Neural cell (in vitro differentiated cells): ENCODE results near the gene SDK1. TPM values are rescaled to one million over a fixed set of nuclear protein-coding genes. Genes with fewer than 3 reads are reported as not detected.

Source experiments
- H2AFZ ChIP-seq: fragments of 200-600, 300-800 bp; sonication (generic), shearing (Covaris generic); 2 replicates; pipeline ENCODE4 v1.6.0; 2014; ENCODE audit warnings: low read depth, mild to moderate bottlenecking, antibody characterized with exemption, low read length, moderate library complexity
- H3F3A ChIP-seq: fragments of 200-600 bp; shearing (Covaris generic); 2 replicates; pipeline ENCODE4 v1.6.1; 2016; ENCODE audit warnings: mild to moderate bottlenecking, moderate library complexity, mixed read lengths, antibody characterized with exemption, low read length; ENCODE audit not compliant: insufficient read depth, poor library complexity, severe bottlenecking
- H3K27ac ChIP-seq: fragments of 200-600, 300-800 bp; sonication (generic), shearing (Covaris generic); 2 replicates; pipeline ENCODE4 v1.5.1; 2014; ENCODE audit warnings: mild to moderate bottlenecking, low read length, moderate library complexity
- H3K27me3 ChIP-seq: fragments of 300-800, 200-600 bp; sonication (generic), shearing (Covaris generic); 2 replicates; pipeline ENCODE4 v1.6.0; 2014; ENCODE audit warnings: mild to moderate bottlenecking, low read depth, low read length, moderate library complexity; ENCODE audit not compliant: insufficient read depth
- H3K36me3 ChIP-seq: fragments of 300-800, 200-600 bp; sonication (generic), shearing (Covaris generic); 2 replicates; pipeline ENCODE4 v1.5.1; 2014; ENCODE audit warnings: mild to moderate bottlenecking, antibody characterized with exemption, low read length, moderate library complexity; ENCODE audit not compliant: insufficient read depth
- H3K4me2 ChIP-seq: fragments of 300-800, 200-600 bp; sonication (generic), shearing (Covaris generic); 2 replicates; pipeline ENCODE4 v1.6.0; 2014; ENCODE audit warnings: mild to moderate bottlenecking, low read length
- H3K4me3 ChIP-seq: fragments of 300-800, 200-600 bp; sonication (generic), shearing (Covaris generic); 2 replicates; pipeline ENCODE4 v1.5.1; 2014; ENCODE audit warnings: mild to moderate bottlenecking, low read length, moderate library complexity
- H3K79me2 ChIP-seq: fragments of 200-600 bp; shearing (Covaris generic); replicated peaks from 2 replicates; pipeline ENCODE4 v1.6.0; 2014; ENCODE audit warnings: mild to moderate bottlenecking, low read length, moderate library complexity; ENCODE audit not compliant: insufficient read depth
- H3K9ac ChIP-seq: fragments of 300-800, 200-600 bp; sonication (generic), shearing (Covaris generic); 2 replicates; pipeline ENCODE4 v1.6.1; 2016; ENCODE audit warnings: mild to moderate bottlenecking, low read length, mixed read lengths
- H3K9me2 ChIP-seq: fragments of 200-600 bp; shearing (Covaris generic); 2 replicates; pipeline ENCODE4 v1.6.1; 2016; ENCODE audit warnings: mild to moderate bottlenecking, low read length, mixed read lengths; ENCODE audit not compliant: insufficient read depth
- H3K9me3 ChIP-seq: fragments of 200-600, 300-800 bp; sonication (generic), shearing (Covaris generic); 2 replicates; pipeline ENCODE4 v1.6.1; 2016; ENCODE audit warnings: mild to moderate bottlenecking, mixed run types, low read length, moderate library complexity, mixed read lengths
- H4K20me1 ChIP-seq: fragments of 200-600 bp; shearing (Covaris generic); 2 replicates; pipeline ENCODE4 v1.6.1; 2016; ENCODE audit warnings: mild to moderate bottlenecking, mixed run types; ENCODE audit not compliant: insufficient read depth
- CTCF ChIP-seq: fragments of 450-650 bp; IDR thresholded peaks from 2 replicates; pipeline ENCODE4 v1.5.1; 2014; ENCODE audit warnings: antibody characterized with exemption, mild to moderate bottlenecking, moderate library complexity; ENCODE audit not compliant: poor library complexity, severe bottlenecking
- EP300 ChIP-seq: fragments of 450-650 bp; conservative IDR thresholded peaks from 2 replicates; pipeline ENCODE4 v1.6.1; 2014; ENCODE audit warnings: antibody characterized with exemption, mild to moderate bottlenecking, moderate library complexity; ENCODE audit not compliant: poor library complexity, severe bottlenecking
- EZH2 ChIP-seq: fragments of 200-600, 300-800 bp; shearing (Covaris generic), sonication (generic); IDR thresholded peaks from 2 replicates; pipeline ENCODE4 v1.6.1; 2014; ENCODE audit warnings: antibody characterized with exemption, low read length, borderline replicate concordance, mild to moderate bottlenecking; ENCODE audit not compliant: insufficient read depth, poor library complexity, severe bottlenecking
- MXI1 ChIP-seq: fragments of 450-650 bp; conservative IDR thresholded peaks from 2 replicates; pipeline ENCODE4 v1.6.1; 2014; ENCODE audit warnings: antibody characterized with exemption, mild to moderate bottlenecking; ENCODE audit not compliant: poor library complexity, severe bottlenecking
- POLR2AphosphoS5 ChIP-seq: IDR thresholded peaks from 2 replicates; pipeline ENCODE4 v1.6.1; 2012
- RAD21 ChIP-seq: fragments of 450-650 bp; conservative IDR thresholded peaks from 2 replicates; pipeline ENCODE4 v1.6.1; 2014; ENCODE audit warnings: antibody characterized with exemption, mild to moderate bottlenecking, moderate library complexity
- REST ChIP-seq: IDR thresholded peaks from 2 replicates; pipeline ENCODE4 v1.6.1; 2012; ENCODE audit warnings: borderline replicate concordance
- SMC3 ChIP-seq: fragments of 450-650 bp; conservative IDR thresholded peaks from 2 replicates; pipeline ENCODE4 v1.6.1; 2014; ENCODE audit warnings: antibody characterized with exemption, mild to moderate bottlenecking, moderate library complexity; ENCODE audit not compliant: poor library complexity
- TAF1 ChIP-seq: IDR thresholded peaks from 2 replicates; pipeline ENCODE4 v1.6.1; 2012; ENCODE audit warnings: low read depth
- polyA plus RNA-seq: library from polyadenylated mRNA; depleted of rRNA; stranded (reverse); fragments of >200 nt; gene quantifications from 2 replicates; pipeline ENCODE4 v1.2.3, GENCODE V29; 2014

SDK1 gene
- polyA plus RNA-seq, 1 donor from 2014 or later: 2.7 TPM

DNA sequence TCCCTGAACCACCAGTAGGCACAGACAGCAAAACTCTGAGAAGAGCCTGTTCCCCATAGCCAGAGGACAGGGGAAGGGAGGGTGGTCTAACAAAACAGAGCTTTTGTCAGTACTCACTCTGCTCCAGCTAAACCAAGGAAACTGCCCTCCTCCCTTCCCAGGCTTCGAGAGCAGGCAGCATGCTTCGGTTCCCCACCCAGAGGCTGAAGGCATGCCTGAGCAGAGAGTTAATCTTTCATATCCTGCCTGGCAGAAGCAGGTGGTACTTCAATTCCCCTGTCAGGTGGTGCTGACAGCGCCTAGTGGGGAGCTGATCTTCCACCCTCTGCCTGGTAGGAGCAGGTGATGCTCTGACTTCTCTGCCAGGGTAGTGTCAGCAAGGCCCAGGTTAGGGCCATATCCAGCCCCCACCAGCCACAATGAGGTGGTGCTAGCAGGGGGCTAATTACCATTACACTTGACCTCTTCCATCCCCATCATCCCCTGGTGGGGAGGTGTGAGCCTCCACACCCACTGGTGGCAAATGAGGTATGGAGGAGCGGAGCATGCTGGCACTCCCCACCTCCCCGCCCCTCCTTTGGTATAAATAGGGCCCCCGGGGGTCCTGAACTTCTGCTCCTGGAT is 35.1 kb downstream of the SDK1 start:
- no peaks in the 10 kb centered on the region for H3K36me3 ChIP-seq

DNA sequence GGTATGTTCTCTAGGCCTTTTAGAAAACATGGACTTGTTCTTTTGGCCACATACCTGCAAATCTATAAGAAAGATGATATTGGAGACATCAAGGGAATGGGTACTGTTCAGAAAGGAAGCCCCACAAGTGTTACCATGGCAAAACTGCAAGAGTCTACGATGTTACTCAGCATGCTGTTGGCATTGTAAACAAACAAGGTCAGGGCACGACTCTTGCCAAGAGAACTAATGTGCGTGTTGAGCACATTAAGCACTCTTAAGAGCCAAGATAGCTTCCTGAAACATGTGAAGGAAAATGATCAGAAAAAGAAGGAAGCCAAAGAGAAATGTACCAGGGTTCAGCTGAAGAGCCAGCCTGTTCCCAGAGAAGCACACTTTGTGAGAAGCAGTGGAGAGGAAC is 37.1 kb downstream of the SDK1 start:
- Histone ChIP-seq H3K79me2 (no peaks in the 10 kb centered on the region), H3K36me3 (no peaks in the 10 kb centered on the region), H3F3A (no peaks in the 10 kb centered on the region), H3K9ac (no peak overlapping the region), H3K27ac (no peak overlapping the region), H2AFZ (no peak overlapping the region), H3K4me2 (no peak overlapping the region), H3K9me2 (no peaks in the 10 kb centered on the region), H3K4me3 (no peak overlapping the region), H4K20me1 (no peaks in the 10 kb centered on the region), H3K27me3 (no peaks in the 10 kb centered on the region), H3K9me3 (no peaks in the 10 kb centered on the region)
- TF ChIP-seq RAD21 (no peak), TAF1 (no peak), EZH2 (no peak), MXI1 (no peak), CTCF (no peak), EP300 (no peak), SMC3 (no peak), POLR2AphosphoS5 (no peak), REST (no peak)

More for the DNA sequence above, 35.1 kb downstream of the SDK1 start:
- Histone ChIP-seq H4K20me1 (no peaks in the 10 kb centered on the region), H3K9me2 (no peaks in the 10 kb centered on the region), H3K4me2 (no peak overlapping the region), H3K4me3 (no peak overlapping the region), H3K27ac (no peak overlapping the region), H3K9me3 (no peaks in the 10 kb centered on the region), H3K27me3 (no peaks in the 10 kb centered on the region), H2AFZ (no peak overlapping the region), H3K9ac (no peak overlapping the region), H3F3A (no peaks in the 10 kb centered on the region), H3K79me2 (no peaks in the 10 kb centered on the region)
- no peak for TF ChIP-seq RAD21
- no peak for TF ChIP-seq CTCF
- TF ChIP-seq MXI1: no peak
- TF ChIP-seq TAF1: no peak
- TF ChIP-seq EZH2: no peak
- no peak for TF ChIP-seq SMC3
- TF ChIP-seq EP300: no peak
- TF ChIP-seq POLR2AphosphoS5: no peak
